Astrocyte of the cerebellum (primary cell): ENCODE data around the gene KRT25.

Experiments used
- DNase-seq: peaks from one replicate; pipeline ENCODE4 v3.0.0-alpha.2; 2011; ENCODE audit warnings: low read depth
- H3K4me3 ChIP-seq: 2 replicates; pipeline ENCODE4 v1.5.1; 2011; ENCODE audit warnings: mild to moderate bottlenecking, low read depth, low read length, moderate library complexity
- CTCF ChIP-seq: IDR thresholded peaks from 2 replicates; pipeline ENCODE4 v1.5.1; 2012; ENCODE audit warnings: low read length, low read depth, moderate library complexity, mild to moderate bottlenecking; ENCODE audit errors: missing control alignments
- in situ Hi-C: cut with HindIII; loops from 2 replicates; pipeline ENCODE4 v1.10.0; 2017; ENCODE audit warnings: low sequenced_read_pairs

The KRT25 gene

GRCh38 chr17:40735016-40735415 is 20.1 kb downstream of the KRT25 start:
- TF ChIP-seq CTCF: no peak
- DNase-seq: no peak
- in situ Hi-C loops: no loop called here
- no peak overlapping the region for H3K4me3 ChIP-seq

- H3K4me3 ChIP-seq: no peak overlapping the region
- in situ Hi-C loops: no loop called here
- TF ChIP-seq CTCF: no peak
- no peak for DNase-seq
Observed at GRCh38 chr17:40734018-40734417, 21.1 kb downstream of the KRT25 start.

- H3K4me3 ChIP-seq: no peak overlapping the region
- in situ Hi-C loops: no loop called here
- TF ChIP-seq CTCF: no peak
- DNase-seq: no peak
Observed at GRCh38 chr17:40730970-40731369, 24.2 kb downstream of the KRT25 start.

GRCh38 chr17:40727447-40728231 is 27.5 kb downstream of the KRT25 start:
- no peak for TF ChIP-seq CTCF
- DNase-seq: peak; percentile 74
- in situ Hi-C loops: no loop called here
- no peak overlapping the region for H3K4me3 ChIP-seq

GRCh38 chr17:40726919-40727318 is 28.2 kb downstream of the KRT25 start:
- in situ Hi-C loops: no loop called here
- H3K4me3 ChIP-seq: no peak overlapping the region
- DNase-seq: no peak
- peak; percentile 30 for TF ChIP-seq CTCF

- DNase-seq: no peak
- in situ Hi-C loops: no loop called here
- TF ChIP-seq CTCF: no peak
- H3K4me3 ChIP-seq: no peak overlapping the region
Observed at GRCh38 chr17:40724656-40725055, 30.5 kb downstream of the KRT25 start.
